ENCODE data around the gene NPAS2.

GRCh38 chr2:100870652-100871531 lies 51.0 kb downstream of the NPAS2 start:
- TF ChIP-seq CTCF (IDR thresholded peaks at IDR 0.05) (no peak), POLR2A (IDR thresholded peaks at IDR 0.05) (no peak)

Measured in tibial nerve (tissue), 3 donors.